HG03064 (cell line): Measurements from ENCODE around the gene SPINK1.
"Not testable (repeated sequence)": the region's sequence is repeated elsewhere in the genome, so short reads cannot be mapped to it uniquely, and the experiment has no call there.

ENCODE experiments used
- ATAC-seq: cut with Tn5 transposase; IDR thresholded peaks from one replicate; pipeline ENCODE4 v1.9.1; 2021; ENCODE audit warnings: low read depth; ENCODE audit not compliant: unreplicated experiment

The SPINK1 gene

GRCh38 chr5:147854894-147855773 lies 23.7 kb upstream of the SPINK1 start:
- no peak for ATAC-seq

DNA sequence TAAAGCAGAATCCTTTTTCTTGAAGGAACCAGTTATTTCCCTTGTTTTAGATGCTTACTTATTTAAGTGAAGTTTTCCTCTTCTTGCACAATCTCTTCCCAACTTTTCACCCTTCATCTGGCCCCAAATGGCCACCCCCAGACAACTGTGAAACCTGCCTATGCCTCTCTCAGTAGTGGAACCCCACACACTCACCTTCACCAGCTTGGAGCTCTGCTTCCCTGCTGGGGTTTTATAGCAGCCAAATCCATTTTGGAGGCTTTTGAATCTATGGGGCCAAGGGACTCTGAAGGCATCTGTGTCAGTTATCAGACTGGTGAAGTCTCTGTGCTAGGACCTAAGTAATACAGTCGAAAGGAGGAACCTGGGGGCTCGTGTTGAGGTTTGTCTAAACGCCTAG lies 22.9 kb upstream of the SPINK1 start:
- ATAC-seq = no peak

GRCh38 chr5:147853372-147853987 lies 22.0 kb upstream of the SPINK1 start:
- ATAC-seq = no peak

DNA sequence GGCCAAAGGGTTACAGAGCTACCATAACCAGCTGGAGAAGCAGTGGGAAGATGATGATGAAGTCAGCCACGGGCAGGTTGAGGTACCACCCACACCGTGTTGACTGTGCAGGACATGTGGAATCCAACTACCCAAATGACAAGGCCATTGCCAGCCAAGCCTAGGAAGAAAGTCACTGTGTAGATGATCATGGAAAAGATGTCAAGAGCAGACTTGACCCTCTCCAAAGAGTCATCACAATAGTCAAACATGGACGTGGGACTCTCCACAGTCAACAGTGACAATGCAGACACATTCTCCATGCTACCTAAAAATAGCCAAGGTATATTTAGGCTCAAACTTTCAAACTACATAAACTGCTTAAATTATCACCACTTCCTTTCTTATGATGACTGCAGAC lies 20.9 kb upstream of the SPINK1 start:
- ATAC-seq = no peak

DNA sequence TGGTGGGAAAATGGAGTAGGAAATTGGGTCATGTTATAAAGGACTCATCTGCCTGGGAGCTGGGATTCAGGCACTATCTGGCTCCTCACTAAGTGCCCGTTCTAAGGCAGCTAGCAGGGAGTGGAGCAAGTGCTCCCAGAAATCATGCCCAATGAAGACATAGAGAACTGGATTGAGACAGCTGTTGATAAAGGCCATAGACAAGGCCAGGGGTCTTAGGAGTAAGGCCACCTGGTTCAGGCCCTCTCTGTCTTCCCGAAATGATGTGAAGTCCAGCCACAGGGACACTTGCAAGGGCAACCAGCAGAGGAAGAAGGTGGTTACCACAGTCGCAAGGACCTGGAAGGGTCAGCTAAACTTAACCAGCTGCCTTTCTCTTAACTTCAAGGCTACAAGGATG lies 20.1 kb upstream of the SPINK1 start:
- ATAC-seq = no peak

DNA sequence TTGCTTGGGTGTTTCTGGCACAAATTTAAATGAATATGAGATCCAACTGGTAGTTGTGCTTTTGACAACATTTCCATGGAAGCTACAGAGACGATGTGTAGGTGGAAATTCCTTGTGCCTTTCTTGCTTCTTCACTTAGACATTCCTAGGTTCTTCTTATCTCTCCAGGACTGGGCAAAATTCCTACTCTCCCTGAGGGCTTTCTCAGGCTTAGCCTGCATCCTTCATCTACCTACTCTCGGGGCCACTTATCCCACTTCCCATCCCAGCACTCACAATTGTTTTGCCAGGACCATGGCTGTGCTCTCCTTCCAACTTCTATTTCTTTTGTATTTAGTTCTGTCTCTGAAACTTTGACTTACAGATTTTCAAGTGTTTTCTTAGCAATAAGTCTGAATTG lies 17.8 kb upstream of the SPINK1 start:
- ATAC-seq = no peak

DNA sequence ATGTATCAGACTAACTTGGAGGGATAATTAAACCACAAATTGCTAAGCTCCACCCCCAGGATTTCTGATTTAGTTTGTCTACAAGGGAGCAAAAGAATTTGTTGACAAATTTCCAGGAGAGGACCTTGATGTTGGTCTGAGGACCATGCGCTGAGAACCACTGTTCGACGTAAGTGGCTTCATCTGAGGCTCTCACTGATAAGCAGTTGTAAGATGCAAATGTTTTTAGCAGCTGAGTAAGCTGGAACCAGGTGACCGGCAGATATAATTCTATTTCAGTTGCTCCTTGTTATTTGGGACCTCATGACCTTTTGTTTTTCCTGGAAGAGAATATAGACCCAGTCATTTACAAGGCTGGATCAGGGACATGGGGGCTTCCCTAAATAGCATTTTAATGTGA lies 14.1 kb upstream of the SPINK1 start:
- no peak for ATAC-seq

GRCh38 chr5:147844846-147845245 lies 13.4 kb upstream of the SPINK1 start:
- no peak for ATAC-seq

GRCh38 chr5:147842869-147843268 lies 11.4 kb upstream of the SPINK1 start:
- no peak for ATAC-seq

DNA sequence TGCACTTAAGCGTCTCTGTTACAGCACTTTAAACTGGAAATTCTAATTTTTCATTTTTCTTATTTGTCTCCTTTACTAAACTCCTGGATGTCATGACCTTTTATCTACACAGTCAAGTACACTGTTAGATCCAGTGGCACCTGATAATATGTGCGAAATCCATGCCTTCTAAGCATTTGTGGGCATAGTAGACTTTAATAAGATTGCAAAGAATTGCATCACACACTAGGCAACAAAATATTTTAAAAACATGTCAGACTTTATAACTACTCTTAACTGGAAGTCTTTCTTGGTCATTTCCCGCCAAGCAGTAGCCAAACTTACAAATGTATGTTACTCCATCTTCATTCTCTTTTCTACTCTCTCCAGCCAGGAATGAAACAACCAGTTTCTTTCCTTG lies 5.0 kb upstream of the SPINK1 start:
- ATAC-seq = no peak

DNA sequence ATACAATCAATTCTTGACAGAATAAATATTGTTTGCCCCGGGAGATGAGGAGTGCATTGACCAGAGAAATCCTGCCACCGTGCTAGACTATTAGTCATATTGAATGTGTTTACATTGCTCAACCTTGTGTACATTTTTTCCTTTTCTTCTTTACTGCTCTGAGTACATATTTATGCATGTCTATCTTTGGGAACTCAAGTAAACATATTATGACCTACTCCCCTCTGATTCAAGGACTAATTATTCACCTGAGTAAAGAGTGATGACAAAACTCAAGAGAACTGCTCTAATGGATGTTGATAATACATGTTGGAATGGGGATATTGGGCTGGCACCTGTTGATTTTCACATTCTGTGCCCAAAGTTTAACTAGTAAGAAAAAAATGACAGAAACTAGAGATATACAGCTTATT lies 3.9 kb upstream of the SPINK1 start:
- no peak for ATAC-seq

- ATAC-seq = no peak
Observed at GRCh38 chr5:147832541-147832940, 1.1 kb upstream of the SPINK1 start.

GRCh38 chr5:147830035-147830434 lies 1.4 kb downstream of the SPINK1 start:
- ATAC-seq = no peak

DNA sequence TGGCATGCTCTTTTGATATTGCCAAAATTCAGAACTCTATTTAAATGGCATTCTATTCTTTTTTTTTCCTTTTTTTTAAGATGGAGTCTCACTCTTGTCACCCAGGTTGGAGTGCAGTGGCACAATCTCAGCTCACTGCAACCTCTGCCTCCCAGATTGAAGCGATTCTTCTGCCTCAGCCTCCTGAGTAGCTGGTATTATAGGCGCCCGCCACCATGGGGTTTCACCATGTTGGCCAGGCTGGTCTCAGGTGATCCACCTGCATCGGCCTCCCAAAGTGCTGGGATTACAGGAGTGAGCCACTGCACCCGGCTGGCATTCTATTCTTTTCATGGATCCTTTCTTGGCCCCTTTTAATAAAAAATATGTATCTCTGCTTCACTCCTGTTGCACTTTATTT lies 4.5 kb downstream of the SPINK1 start:
- not testable (repeated sequence) for ATAC-seq

DNA sequence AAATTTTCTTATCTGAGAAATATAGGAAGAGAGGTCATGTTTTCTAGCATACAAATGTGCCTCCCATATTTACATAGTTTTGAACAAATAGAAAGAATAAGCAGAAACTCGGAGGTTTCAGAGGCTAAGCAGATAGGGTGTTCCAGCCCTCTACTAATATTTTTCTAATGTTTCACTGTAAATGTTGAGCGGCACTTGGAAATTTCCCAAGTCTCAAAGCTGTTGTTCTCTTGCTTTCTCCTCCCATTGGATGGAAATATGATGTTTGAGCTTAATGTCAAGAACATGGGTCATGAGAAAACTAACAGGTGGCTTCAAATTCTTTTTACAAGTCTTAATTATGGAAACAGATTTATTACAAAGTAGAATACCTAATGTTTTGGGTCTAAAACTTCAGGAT lies 5.1 kb downstream of the SPINK1 start:
- ATAC-seq = no peak

GRCh38 chr5:147822686-147823491 lies 8.6 kb downstream of the SPINK1 start:
- ATAC-seq = peak; percentile 87

DNA sequence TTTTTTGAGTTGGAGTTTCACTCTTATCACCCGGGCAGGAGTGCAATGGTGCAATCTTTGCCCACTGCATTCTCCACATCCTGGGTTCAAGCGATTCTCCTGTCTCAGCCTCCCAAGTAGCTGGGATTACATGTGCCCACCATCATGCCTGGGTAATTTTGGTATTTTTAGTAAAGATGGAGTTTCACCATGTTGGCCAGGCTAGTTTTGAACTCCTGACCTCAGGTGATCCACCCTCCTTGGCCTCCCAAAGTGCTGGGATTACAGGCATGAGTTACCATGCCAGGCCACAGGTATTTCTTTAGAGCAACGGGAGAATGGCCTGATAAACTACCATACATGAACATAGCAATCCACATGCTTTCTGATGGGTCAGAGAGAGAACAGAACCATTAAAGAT lies 9.2 kb downstream of the SPINK1 start:
- not testable (repeated sequence) for ATAC-seq

- ATAC-seq = no peak
Observed at GRCh38 chr5:147821766-147822165, 9.7 kb downstream of the SPINK1 start.

- ATAC-seq = no peak
Observed at GRCh38 chr5:147819261-147819770, 12.2 kb downstream of the SPINK1 start.

DNA sequence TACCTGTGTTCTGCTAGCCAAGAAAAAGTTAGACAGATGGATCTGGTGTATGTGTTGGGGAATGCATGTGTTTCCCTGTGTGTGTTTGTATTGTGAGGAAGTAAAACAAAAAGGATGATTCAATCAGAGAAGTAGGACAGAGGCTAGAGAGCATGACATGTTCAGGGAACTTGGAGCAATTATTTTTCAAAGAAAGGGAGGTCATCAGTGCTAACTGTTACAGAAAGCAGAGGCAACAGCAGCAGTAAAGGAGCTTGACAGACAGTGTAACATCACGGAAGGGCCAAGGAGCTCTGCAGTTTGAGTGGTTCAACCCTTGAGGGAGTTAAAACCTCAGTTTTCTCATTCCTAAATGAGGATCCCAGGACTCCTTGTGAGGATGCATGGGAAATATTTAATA lies 13.2 kb downstream of the SPINK1 start:
- ATAC-seq = no peak

GRCh38 chr5:147813696-147814095 lies 17.8 kb downstream of the SPINK1 start:
- ATAC-seq = no peak
